Heart left ventricle (tissue), 16 donors: ENCODE data around the gene CHERP. TPM values are rescaled to one million over a fixed set of nuclear protein-coding genes. Genes with fewer than 3 reads are reported as not detected.

ENCODE experiments used
- ATAC-seq, 4 donors: fragments of 200-7000 bp; cut with Tn5 transposase; one replicate each; pipeline ENCODE4 v1.9.1; 2020 to 2022; ENCODE audit warnings: moderate library complexity in 4 of 4, mild to moderate bottlenecking in 3 of 4, moderate number of reproducible peaks in 1 of 4
- DNase-seq, 5 donors: peaks; one replicate each; pipeline ENCODE4 v3.0.0-alpha.2; 2020
- H3K27ac ChIP-seq, 12 donors: fragments of 200-600 bp; sonication (generic) in 4 of 12; one replicate each; pipeline versions ENCODE4 v1.5.0 to v1.8.0; 2016 to 2022; ENCODE audit warnings: mild to moderate bottlenecking in 2 of 12
- H3K27me3 ChIP-seq, 9 donors: fragments of 200-600 bp; sonication (generic) in 2 of 9; one replicate each; pipeline versions ENCODE4 v1.5.1 to v1.8.0; 2016 to 2022; ENCODE audit warnings: mild to moderate bottlenecking in 3 of 9
- H3K36me3 ChIP-seq, 9 donors: fragments of 200-600 bp; sonication (generic) in 2 of 9; one replicate each; pipeline versions ENCODE4 v1.5.0 to v1.8.0; 2018 to 2022; ENCODE audit warnings: mild to moderate bottlenecking in 2 of 9
- H3K4me1 ChIP-seq, 12 donors: fragments of 200-600 bp; sonication (generic) in 4 of 12; one replicate each; pipeline versions ENCODE4 v1.5.0 to v1.8.0; 2016 to 2022; ENCODE audit warnings: mild to moderate bottlenecking in 3 of 12
- H3K4me3 ChIP-seq, 12 donors: fragments of 200-600 bp; sonication (generic) in 4 of 12; one replicate each; pipeline versions ENCODE4 v1.5.0 to v1.8.0; 2017 to 2022; ENCODE audit warnings: mild to moderate bottlenecking in 9 of 12, moderate library complexity in 4 of 12
- H3K9me3 ChIP-seq, 12 donors: fragments of 200-600 bp; sonication (generic) in 4 of 12; one replicate each; pipeline versions ENCODE4 v1.5.0 to v1.8.0; 2016 to 2022; ENCODE audit warnings: mild to moderate bottlenecking in 1 of 12
- POLR2A ChIP-seq, 2 donors: fragments of 450-650 bp; IDR thresholded peaks; one replicate each; pipeline ENCODE4 v1.6.1; 2017; ENCODE audit warnings: antibody characterized with exemption in 2 of 2, mild to moderate bottlenecking in 2 of 2, moderate library complexity in 2 of 2
- WGBS, 4 donors: extraction: QIAGEN DNeasy Blood & Tissue Kit in 2 of 4; methylation state at CpG; one replicate each; pipeline versions ENCODE4 v1.1.5 to v1.1.7; 2013 to 2018; 5-methylcytosine and 5-hydroxymethylcytosine counted together
- intact Hi-C, 10 donors: fragments of 100-400 bp; cut with DNase I; formaldehyde crosslinking; loops; one replicate each; pipeline versions ENCODE4 v1.11.1 to v1.14.2; 2022
- polyA plus RNA-seq, 2 donors: library from polyadenylated mRNA; stranded (reverse); fragments of 200-250 nt; gene quantifications; one replicate each; pipeline ENCODE4 v1.2.3, GENCODE V29; 2013
- total RNA-seq, 9 donors: library from RNA; depleted of rRNA in 2 of 9; stranded (reverse); fragments of >200 nt in 2 of 9; fragmentation: NEBNext Ultra II Directional in 3 of 9; extraction: Animal tissue kit (Norgen Biotek cat#: 25700) in 3 of 9; gene quantifications; one replicate each; pipeline versions ENCODE4 v1.1.0 to v1.2.4, GENCODE V29; 2016 to 2023
- TF ChIP-seq, protein P1 (sequence below), 12 donors: fragments of 200-600 bp; sonication (generic) in 4 of 12; IDR thresholded peaks; one replicate each; pipeline versions ENCODE4 v1.5.0 to v1.8.0; 2018 to 2022; ENCODE audit warnings: antibody characterized with exemption in 12 of 12, mild to moderate bottlenecking in 5 of 12
- donor health status: ischemic (EF 13 %, LVEDD 7.1; RV severe dilation, severe dysfunction).
- donor health status: healthy with polysubstance abuse.
- donor health status: DM: no; HTN: yes; CAD: no.
- donor health status: DM: no; HTN: no; CAD: no.
- donor health status: ischemic (EF 25% LVEDD 6.9; RV normal size, moderate dysfunction).
- donor health status: ischemic (EF 25% LVEDD 5.7; RV mildly dilated, moderate dysfunction).
- donor health status: healthy.
- donor health status: DM: yes; HTN: yes; CAD: no.
- donor health status: ischemic (EF 35%, LVEDD 5.7; RV mildly dilated, moderate dysfunction).
- donor health status: nonischemic (EF 11% LVEDD 7.7; RV severe dilation, severe dysfunction).
- donor health status: DM: yes; HTN: yes; CAD: no.
- donor health status: PGD.
- donor health status: ischemic (EF 29% LVEDD 5.4; RV normal size, mild dysfunction).
- donor health status: nonischemic (EF 23%, LVEDD 6.1; RV moderate dilation, normal function).

CHERP gene
- total and polyA plus RNA-seq, 11 donors: 5.7 to 24.6 (median 16.1) TPM

- Histone ChIP-seq H3K4me3 (no peak overlapping the region), H3K36me3 (peaks cover 0 to 73% (median 29%) of the 10 kb centered on the region in 9 donors), H3K27me3 (no peaks in the 10 kb centered on the region), H3K4me1 (peaks cover 0 to 2% (median 0%) of the 10 kb centered on the region in 12 donors), H3K9me3 (no peaks in the 10 kb centered on the region), H3K27ac (no peak overlapping the region)
- intact Hi-C loops: no loop called here
- no peak for ATAC-seq
- TF ChIP-seq POLR2A (IDR thresholded peaks at IDR 0.05): no peak
- TF ChIP-seq, protein P1, sequence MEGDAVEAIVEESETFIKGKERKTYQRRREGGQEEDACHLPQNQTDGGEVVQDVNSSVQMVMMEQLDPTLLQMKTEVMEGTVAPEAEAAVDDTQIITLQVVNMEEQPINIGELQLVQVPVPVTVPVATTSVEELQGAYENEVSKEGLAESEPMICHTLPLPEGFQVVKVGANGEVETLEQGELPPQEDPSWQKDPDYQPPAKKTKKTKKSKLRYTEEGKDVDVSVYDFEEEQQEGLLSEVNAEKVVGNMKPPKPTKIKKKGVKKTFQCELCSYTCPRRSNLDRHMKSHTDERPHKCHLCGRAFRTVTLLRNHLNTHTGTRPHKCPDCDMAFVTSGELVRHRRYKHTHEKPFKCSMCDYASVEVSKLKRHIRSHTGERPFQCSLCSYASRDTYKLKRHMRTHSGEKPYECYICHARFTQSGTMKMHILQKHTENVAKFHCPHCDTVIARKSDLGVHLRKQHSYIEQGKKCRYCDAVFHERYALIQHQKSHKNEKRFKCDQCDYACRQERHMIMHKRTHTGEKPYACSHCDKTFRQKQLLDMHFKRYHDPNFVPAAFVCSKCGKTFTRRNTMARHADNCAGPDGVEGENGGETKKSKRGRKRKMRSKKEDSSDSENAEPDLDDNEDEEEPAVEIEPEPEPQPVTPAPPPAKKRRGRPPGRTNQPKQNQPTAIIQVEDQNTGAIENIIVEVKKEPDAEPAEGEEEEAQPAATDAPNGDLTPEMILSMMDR (IDR thresholded peaks at IDR 0.05): no peak
- 86 to 94% (median 88%) methylated on average over 3 of the region's 3 CpGs for WGBS, 4 donors
- no peak for DNase-seq
These were observed 38.0 kb downstream of the CHERP start for GRCh38 chr19:16504271-16504670.

DNA sequence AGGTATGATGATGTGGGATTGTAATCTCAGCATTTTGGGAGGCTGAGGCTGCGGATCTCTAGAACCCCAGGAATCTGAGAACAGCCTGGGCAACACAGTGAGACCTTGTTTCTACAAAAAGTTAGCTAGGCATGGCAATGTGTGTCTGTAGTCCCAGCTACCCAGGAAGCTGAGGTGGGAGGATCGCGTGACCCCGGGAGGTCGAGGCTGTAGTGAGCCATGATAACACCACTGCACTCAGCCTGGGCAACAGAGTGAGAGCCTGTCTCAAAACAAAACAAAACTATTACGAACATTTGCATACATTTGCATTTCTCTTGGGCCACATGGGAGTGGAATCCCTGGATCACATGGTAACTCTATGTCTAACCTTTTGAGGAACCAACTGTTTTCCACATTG, 44.4 kb downstream of the CHERP start:
- intact Hi-C loops: loop anchor here in 3 of 10 donors (2.0 to 10.0 kb wide), 3 partner anchors 44 to 53 kb away; partner anchors contain the start of gene CHERP (in 2 of the 3)
- no peak for DNase-seq
- H3K36me3 ChIP-seq: peaks cover 0 to 24% (median 9%) of the 10 kb centered on the region in 9 donors
- WGBS, 4 donors: 91 to 96% (median 94%) methylated on average over 6 of the region's 6 CpGs
- H3K27me3 ChIP-seq: no peaks in the 10 kb centered on the region
- H3K4me1 ChIP-seq: peaks cover 0 to 18% (median 5%) of the 10 kb centered on the region in 12 donors
- TF ChIP-seq, protein P1 (IDR thresholded peaks at IDR 0.05): no peak
- no peak for TF ChIP-seq POLR2A (IDR thresholded peaks at IDR 0.05)
- H3K4me3 ChIP-seq: no peak overlapping the region
- H3K9me3 ChIP-seq: no peaks in the 10 kb centered on the region
- no peak overlapping the region for H3K27ac ChIP-seq
- no peak for ATAC-seq

DNA sequence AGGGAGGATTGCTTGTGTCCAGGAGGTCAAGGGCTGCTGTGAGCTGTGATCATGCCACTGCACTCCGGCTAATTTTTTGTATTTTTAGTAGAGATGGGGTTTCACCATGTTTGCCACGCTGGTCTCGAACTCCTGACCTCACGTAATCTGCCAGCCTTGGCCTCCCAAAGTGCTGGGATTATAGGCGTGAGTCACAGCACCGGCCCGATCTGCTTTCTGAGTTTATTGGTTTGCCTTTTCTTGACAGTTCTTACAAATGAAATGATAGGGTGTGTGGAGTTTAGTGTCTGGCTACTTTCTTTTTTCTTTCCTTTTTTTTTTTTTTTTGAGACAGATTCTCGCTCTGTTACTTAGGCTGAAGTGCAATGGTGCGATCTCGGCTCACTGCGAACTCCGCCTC, 45.2 kb downstream of the CHERP start:
- TF ChIP-seq POLR2A (IDR thresholded peaks at IDR 0.05): no peak
- TF ChIP-seq, protein P1 (IDR thresholded peaks at IDR 0.05): no peak
- no peak for ATAC-seq
- Histone ChIP-seq H3K36me3 (peaks cover 0 to 16% (median 6%) of the 10 kb centered on the region in 9 donors), H3K4me3 (peak overlapping the region in 11 of 12 donors; percentile 53 to 85 (median 72)), H3K27ac (peak overlapping the region in 10 of 12 donors; percentile 52 to 83 (median 81)), H3K4me1 (peaks cover 0 to 18% (median 5%) of the 10 kb centered on the region in 12 donors), H3K9me3 (no peaks in the 10 kb centered on the region), H3K27me3 (no peaks in the 10 kb centered on the region)
- DNase-seq: no peak
- intact Hi-C loops: loop anchor here in 3 of 10 donors (2.0 to 10.0 kb wide), 3 partner anchors 45 to 52 kb away; partner anchors contain the start of gene CHERP (in 2 of the 3)
- WGBS, 4 donors: 88 to 92% (median 91%) methylated on average over 12 of the region's 12 CpGs

DNA sequence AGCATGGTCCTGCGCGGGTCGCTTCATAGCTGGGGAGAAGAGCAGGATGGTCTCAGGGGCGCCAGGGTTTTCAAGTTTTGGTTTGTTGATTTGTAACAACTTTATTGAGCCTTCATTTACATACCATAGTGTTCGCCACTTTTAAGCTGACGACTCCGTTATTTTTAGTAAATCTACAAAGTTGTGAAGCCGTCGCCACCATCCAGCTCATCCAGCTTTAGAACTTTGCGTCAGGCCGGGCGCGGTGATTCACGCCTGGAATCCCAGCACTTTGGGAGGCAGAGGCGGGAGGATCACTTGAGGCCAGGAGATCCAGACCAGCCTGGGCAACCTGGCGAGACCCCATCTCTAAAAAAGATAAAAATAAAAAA, 45.6 kb downstream of the CHERP start:
- ATAC-seq (peak in 3 of 4 donors; percentile 4 to 32 (median 27)), DNase-seq (peak in 4 of 5 donors; percentile 26 to 75 (median 47))
- H3K27me3 ChIP-seq: no peaks in the 10 kb centered on the region
- H3K4me3 ChIP-seq: peak overlapping the region; percentile 53 to 85 (median 72)
- intact Hi-C loops: loop anchor here in 3 of 10 donors (2.0 to 10.0 kb wide), 3 partner anchors 46 to 52 kb away; partner anchors contain the start of gene CHERP (in 2 of the 3)
- WGBS, 4 donors: 10 to 32% (median 15%) methylated on average over 16 of the region's 16 CpGs
- TF ChIP-seq POLR2A (IDR thresholded peaks at IDR 0.05): no peak
- TF ChIP-seq, protein P1 (IDR thresholded peaks at IDR 0.05): no peak
- H3K4me1 ChIP-seq: peaks cover 0 to 18% (median 5%) of the 10 kb centered on the region in 12 donors
- peaks cover 0 to 12% (median 6%) of the 10 kb centered on the region in 9 donors for H3K36me3 ChIP-seq
- peak overlapping the region in 11 of 12 donors; percentile 52 to 83 (median 81) for H3K27ac ChIP-seq
- no peaks in the 10 kb centered on the region for H3K9me3 ChIP-seq
